GM18502 (cell line): ENCODE data around the gene SVBP.
"Not testable (repeated sequence)": the region's sequence is repeated elsewhere in the genome, so short reads cannot be mapped to it uniquely, and the experiment has no call there.

Experiments used
- ATAC-seq: cut with Tn5 transposase; IDR thresholded peaks from one replicate; pipeline ENCODE4 v1.9.1; 2021; ENCODE audit warnings: mild to moderate bottlenecking; ENCODE audit not compliant: unreplicated experiment, poor library complexity

The SVBP gene

GRCh38 chr1:42841440-42842147, 24.4 kb upstream of the SVBP start:
- no peak for ATAC-seq

- ATAC-seq: no peak
Measured at GRCh38 chr1:42841010-42841409, 23.8 kb upstream of the SVBP start.

- ATAC-seq: no peak
Measured at GRCh38 chr1:42838482-42839190, 21.4 kb upstream of the SVBP start.

- no peak for ATAC-seq
Measured at GRCh38 chr1:42837709-42838108, 20.5 kb upstream of the SVBP start.

- no peak for ATAC-seq
Measured at GRCh38 chr1:42835422-42835821, 18.2 kb upstream of the SVBP start.

- no peak for ATAC-seq
Measured at GRCh38 chr1:42834803-42835202, 17.6 kb upstream of the SVBP start.

GRCh38 chr1:42833981-42834380, 16.8 kb upstream of the SVBP start:
- ATAC-seq: no peak

- no peak for ATAC-seq
Measured at GRCh38 chr1:42832641-42833240, 15.5 kb upstream of the SVBP start.

- ATAC-seq: no peak
Measured at GRCh38 chr1:42831273-42831672, 14.1 kb upstream of the SVBP start.

GRCh38 chr1:42830631-42831030, 13.4 kb upstream of the SVBP start:
- no peak for ATAC-seq

GRCh38 chr1:42825036-42825851, 8.0 kb upstream of the SVBP start:
- no peak for ATAC-seq

GRCh38 chr1:42824481-42825035, 7.4 kb upstream of the SVBP start:
- ATAC-seq: no peak

GRCh38 chr1:42822800-42823392, 5.7 kb upstream of the SVBP start:
- ATAC-seq: no peak

- no peak for ATAC-seq
Measured at GRCh38 chr1:42821690-42822089, 4.5 kb upstream of the SVBP start.

- no peak for ATAC-seq
Measured at GRCh38 chr1:42820813-42821212, 3.6 kb upstream of the SVBP start.

- no peak for ATAC-seq
Measured at GRCh38 chr1:42817976-42818375, 779 bp upstream of the SVBP start.

- ATAC-seq: peak; percentile 3
Measured at GRCh38 chr1:42817440-42817767, 207 bp upstream of the SVBP start.

GRCh38 chr1:42815941-42816584, 1.1 kb downstream of the SVBP start:
- ATAC-seq: no peak

- not testable (repeated sequence) for ATAC-seq
Measured at GRCh38 chr1:42814815-42815214, 2.4 kb downstream of the SVBP start.
